Measurements from ENCODE around the gene ARAP1. TPM values are rescaled to one million over a fixed set of nuclear protein-coding genes. Genes with fewer than 3 reads are reported as not detected.

The ARAP1 gene
- total RNA-seq, 1 experiment from 2014 or later: 53.0 TPM

DNA sequence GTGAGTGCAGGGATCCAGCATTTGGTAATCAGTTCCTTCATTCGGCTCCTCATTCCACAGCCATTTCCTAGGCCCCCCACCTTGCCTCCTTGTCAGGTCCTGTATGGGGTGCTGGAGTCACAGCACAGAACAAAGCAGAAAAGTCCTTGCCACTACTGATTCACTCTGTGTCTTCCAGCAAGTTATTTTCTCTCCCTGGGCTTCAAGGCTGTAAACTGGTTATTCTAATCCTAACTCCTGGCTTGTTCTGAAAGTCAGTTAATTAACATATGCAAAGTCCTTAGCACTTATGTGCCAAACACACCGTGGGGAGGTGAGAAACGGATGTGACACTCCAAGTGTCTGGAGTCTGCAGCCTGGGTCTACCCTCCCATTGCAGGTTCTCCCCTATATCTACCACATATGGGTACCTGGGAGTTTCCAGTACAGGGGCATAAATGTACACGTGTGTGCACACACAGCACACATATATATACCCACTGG lies 47.4 kb downstream of the ARAP1 start:
- no peaks in the 10 kb centered on the region for H3K9me3 Mint-ChIP-seq (ENCODE audit: low read depth, unreplicated experiment)
- BruUV-seq (replicated peaks): no TSS peak
- H3K4me1 Mint-ChIP-seq (ENCODE audit: low read depth, unreplicated experiment): no peaks in the 10 kb centered on the region
- intact Hi-C loops (cut with micrococcal nuclease; ENCODE audit: unreplicated experiment): no loop called here
- peaks cover 26% of the 10 kb centered on the region for H3K36me3 Mint-ChIP-seq (ENCODE audit: insufficient read depth, unreplicated experiment)
- H3K27ac Mint-ChIP-seq (ENCODE audit: unreplicated experiment): no peak overlapping the region
- no peak overlapping the region for H3K4me3 Mint-ChIP-seq (ENCODE audit: low read depth, unreplicated experiment)
- H3K27me3 Mint-ChIP-seq (ENCODE audit: unreplicated experiment): no peaks in the 10 kb centered on the region
- no peak for DNase-seq
- CTCF ChIA-PET: interaction anchor here (0.5 kb wide), 1 partner anchor 11 kb away, joined by 3 read pairs; no protein-coding TSS in a partner anchor
- TF ChIP-seq, protein P1, sequence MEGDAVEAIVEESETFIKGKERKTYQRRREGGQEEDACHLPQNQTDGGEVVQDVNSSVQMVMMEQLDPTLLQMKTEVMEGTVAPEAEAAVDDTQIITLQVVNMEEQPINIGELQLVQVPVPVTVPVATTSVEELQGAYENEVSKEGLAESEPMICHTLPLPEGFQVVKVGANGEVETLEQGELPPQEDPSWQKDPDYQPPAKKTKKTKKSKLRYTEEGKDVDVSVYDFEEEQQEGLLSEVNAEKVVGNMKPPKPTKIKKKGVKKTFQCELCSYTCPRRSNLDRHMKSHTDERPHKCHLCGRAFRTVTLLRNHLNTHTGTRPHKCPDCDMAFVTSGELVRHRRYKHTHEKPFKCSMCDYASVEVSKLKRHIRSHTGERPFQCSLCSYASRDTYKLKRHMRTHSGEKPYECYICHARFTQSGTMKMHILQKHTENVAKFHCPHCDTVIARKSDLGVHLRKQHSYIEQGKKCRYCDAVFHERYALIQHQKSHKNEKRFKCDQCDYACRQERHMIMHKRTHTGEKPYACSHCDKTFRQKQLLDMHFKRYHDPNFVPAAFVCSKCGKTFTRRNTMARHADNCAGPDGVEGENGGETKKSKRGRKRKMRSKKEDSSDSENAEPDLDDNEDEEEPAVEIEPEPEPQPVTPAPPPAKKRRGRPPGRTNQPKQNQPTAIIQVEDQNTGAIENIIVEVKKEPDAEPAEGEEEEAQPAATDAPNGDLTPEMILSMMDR (IDR thresholded peaks at IDR 0.05; ENCODE audit: unreplicated experiment): no peak

DNA sequence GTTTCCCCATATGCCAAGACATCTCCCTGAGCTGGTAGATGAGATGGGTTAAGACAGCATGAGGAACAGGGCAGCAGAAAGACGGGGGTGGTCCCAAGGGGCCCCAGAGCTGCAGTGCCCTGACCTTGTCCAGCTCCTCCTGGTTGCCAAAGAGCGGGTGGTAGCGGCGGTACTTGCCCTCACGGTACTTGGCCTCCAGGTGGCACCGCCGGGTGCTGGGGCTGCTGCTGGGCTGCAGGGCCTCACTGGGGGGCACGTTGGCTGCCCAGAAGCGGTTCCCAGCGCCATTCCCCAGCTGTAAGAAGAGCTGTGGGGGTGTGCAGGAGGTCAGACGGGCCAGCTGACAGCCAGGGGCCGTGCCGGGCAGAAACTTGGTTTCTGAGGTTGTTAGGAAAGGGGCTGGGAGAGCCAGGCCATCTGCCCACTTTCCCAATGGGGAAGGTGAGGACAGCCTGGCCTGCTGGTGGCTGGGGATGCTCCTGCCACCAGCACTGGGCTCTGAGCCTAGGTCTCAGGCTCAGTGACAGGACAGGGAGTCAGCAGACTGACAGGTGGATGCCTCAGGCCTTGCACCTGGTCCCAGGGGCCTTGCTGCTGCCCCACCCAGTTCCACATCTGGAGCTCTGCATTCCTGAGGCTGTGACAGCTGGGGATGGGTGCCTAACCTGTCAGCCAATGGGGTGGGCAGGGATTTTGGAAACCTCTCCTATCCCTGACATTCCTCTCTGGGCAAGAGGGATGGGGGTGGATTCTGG lies 48.0 kb downstream of the ARAP1 start:
- no peak overlapping the region for H3K27ac Mint-ChIP-seq (ENCODE audit: unreplicated experiment)
- intact Hi-C loops (cut with micrococcal nuclease; ENCODE audit: unreplicated experiment): no loop called here
- DNase-seq: no peak
- H3K4me1 Mint-ChIP-seq (ENCODE audit: low read depth, unreplicated experiment): no peaks in the 10 kb centered on the region
- CTCF ChIA-PET: interaction anchor here (1.1 kb wide), 1 partner anchor 19 kb away, joined by 3 read pairs; no protein-coding TSS in a partner anchor
- H3K4me3 Mint-ChIP-seq (ENCODE audit: low read depth, unreplicated experiment): no peak overlapping the region
- TF ChIP-seq, protein P1 (IDR thresholded peaks at IDR 0.05; ENCODE audit: unreplicated experiment): no peak
- no peaks in the 10 kb centered on the region for H3K27me3 Mint-ChIP-seq (ENCODE audit: unreplicated experiment)
- BruUV-seq (replicated peaks): no TSS peak
- no peaks in the 10 kb centered on the region for H3K9me3 Mint-ChIP-seq (ENCODE audit: low read depth, unreplicated experiment)
- peaks cover 20% of the 10 kb centered on the region for H3K36me3 Mint-ChIP-seq (ENCODE audit: insufficient read depth, unreplicated experiment)

DNA sequence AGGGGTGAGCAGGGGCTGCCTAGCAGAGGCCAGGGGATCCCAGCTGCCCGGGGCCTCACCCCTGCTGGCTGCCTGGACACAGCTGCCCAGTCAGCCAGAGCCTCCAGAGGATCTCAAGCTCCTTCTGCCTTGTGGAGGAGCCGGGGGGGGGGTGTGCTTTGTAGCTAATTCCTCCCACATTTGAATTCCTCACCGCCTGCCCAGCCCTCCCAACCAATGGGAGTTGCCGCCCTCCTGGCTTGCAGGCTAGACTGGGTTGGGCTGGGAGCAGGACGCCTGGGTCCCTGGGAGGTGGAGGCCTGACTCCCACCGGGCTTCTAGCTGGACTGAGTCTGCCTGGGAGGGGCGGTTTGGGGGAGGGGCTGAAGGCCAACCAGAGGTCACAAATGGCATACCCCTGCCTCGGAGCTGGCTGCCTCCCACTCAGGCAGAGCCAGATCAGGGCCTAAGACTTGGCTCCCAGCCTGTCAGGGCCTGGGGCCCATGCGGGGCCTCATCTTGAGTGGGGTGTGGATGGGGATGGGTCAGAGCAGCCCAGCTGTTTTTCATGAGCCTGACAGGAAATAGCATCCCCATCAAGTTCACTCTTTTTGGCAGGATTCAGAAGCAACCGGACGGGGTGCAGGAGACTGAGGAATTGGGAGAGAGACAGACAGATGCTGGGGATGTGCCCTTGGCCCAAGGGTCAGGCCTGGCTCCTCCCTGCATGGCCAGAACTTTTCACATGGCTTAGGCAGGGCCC lies 48.8 kb downstream of the ARAP1 start:
- Mint-ChIP-seq H3K4me3 (ENCODE audit: low read depth, unreplicated experiment) (no peak overlapping the region), H3K27ac (ENCODE audit: unreplicated experiment) (no peak overlapping the region), H3K27me3 (ENCODE audit: unreplicated experiment) (no peaks in the 10 kb centered on the region)

DNA sequence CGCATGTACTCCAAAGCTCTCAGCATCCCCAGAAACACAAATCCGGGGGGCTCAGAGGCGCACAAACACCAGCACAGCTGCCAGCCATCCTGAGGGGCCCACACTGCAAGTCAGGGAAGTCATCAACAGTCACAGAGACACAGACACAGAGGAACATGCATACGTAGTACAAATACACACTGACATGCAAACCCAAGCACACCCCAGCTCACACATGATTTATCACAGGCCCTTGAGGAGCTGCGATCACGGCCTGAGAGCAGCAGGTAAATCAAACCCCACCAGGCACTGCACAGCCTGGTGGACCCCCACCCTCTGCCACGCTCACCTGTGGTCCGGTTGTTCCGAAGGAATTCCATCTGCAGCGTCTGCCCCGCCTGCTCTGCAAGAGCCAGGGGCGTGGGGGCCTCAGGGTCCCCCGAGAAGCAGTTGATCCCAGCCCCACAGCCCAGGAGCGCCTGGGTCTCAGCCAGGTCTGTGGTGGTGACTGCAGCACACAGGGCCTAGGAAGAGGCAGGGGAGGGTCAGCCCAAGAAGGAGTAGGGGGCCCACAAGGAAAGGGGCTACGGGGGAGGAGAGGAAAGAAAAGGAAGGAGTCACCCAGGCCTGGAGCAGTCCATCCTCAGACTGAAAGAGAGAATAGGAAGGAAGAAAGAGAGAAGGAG lies 49.5 kb downstream of the ARAP1 start:
- no peak overlapping the region for H3K4me3 Mint-ChIP-seq (ENCODE audit: low read depth, unreplicated experiment)
- H3K36me3 Mint-ChIP-seq (ENCODE audit: insufficient read depth, unreplicated experiment): peaks cover 11% of the 10 kb centered on the region
- BruUV-seq (replicated peaks): no TSS peak
- TF ChIP-seq, protein P1 (IDR thresholded peaks at IDR 0.05; ENCODE audit: unreplicated experiment): no peak
- DNase-seq: no peak
- intact Hi-C loops (cut with micrococcal nuclease; ENCODE audit: unreplicated experiment): no loop called here
- H3K27me3 Mint-ChIP-seq (ENCODE audit: unreplicated experiment): no peaks in the 10 kb centered on the region
- CTCF ChIA-PET: interaction anchor here (0.6 kb wide), 1 partner anchor 116 kb away, joined by 3 read pairs; no protein-coding TSS in a partner anchor
- no peaks in the 10 kb centered on the region for H3K9me3 Mint-ChIP-seq (ENCODE audit: low read depth, unreplicated experiment)
- H3K27ac Mint-ChIP-seq (ENCODE audit: unreplicated experiment): no peak overlapping the region
- no peaks in the 10 kb centered on the region for H3K4me1 Mint-ChIP-seq (ENCODE audit: low read depth, unreplicated experiment)

More for the DNA sequence above, 48.8 kb downstream of the ARAP1 start:
- DNase-seq: no peak
- Mint-ChIP-seq H3K9me3 (ENCODE audit: low read depth, unreplicated experiment) (no peaks in the 10 kb centered on the region), H3K36me3 (ENCODE audit: insufficient read depth, unreplicated experiment) (peaks cover 16% of the 10 kb centered on the region), H3K4me1 (ENCODE audit: low read depth, unreplicated experiment) (no peaks in the 10 kb centered on the region)
- CTCF ChIA-PET: interaction anchor here (1.1 kb wide), 1 partner anchor 18 kb away, joined by 3 read pairs; no protein-coding TSS in a partner anchor
- TF ChIP-seq, protein P1 (IDR thresholded peaks at IDR 0.05; ENCODE audit: unreplicated experiment): no peak
- intact Hi-C loops (cut with micrococcal nuclease; ENCODE audit: unreplicated experiment): no loop called here
- no TSS peak for BruUV-seq (replicated peaks)
